ENCODE measurements around the gene C11orf58. TPM values are rescaled to one million over a fixed set of nuclear protein-coding genes. Genes with fewer than 3 reads are reported as not detected.

Gene C11orf58
- total and polyA plus RNA-seq, 2 experiments from 2014 or later: 164 to 280 TPM

GRCh38 chr11:16789560-16790485, 51.4 kb downstream of the C11orf58 start (continued):
- TF ChIP-seq ZNF462 (CRISPR knock-in tag; IDR thresholded peaks at IDR 0.05) (no peak), CREB1 (CRISPR knock-in tag; IDR thresholded peaks at IDR 0.05; ENCODE audit: low read depth) (no peak), ZNF331 (CRISPR knock-in tag; IDR thresholded peaks at IDR 0.05; ENCODE audit: low read depth) (no peak), EZH2phosphoT487 (IDR thresholded peaks at IDR 0.05; ENCODE audit: unreplicated experiment) (no peak), ZNF114 (CRISPR knock-in tag; IDR thresholded peaks at IDR 0.05) (no peak), NANOG (IDR thresholded peaks at IDR 0.05; ENCODE audit: borderline replicate concordance) (no peak)

- Histone ChIP-seq H3K9me2 (ENCODE audit: insufficient read depth) (no peaks in the 10 kb centered on the region), H3K4me1 (ENCODE audit: insufficient read depth) (no peaks in the 10 kb centered on the region), H3K27me3 (ENCODE audit: insufficient read depth) (no peaks in the 10 kb centered on the region), H3K27ac (ENCODE audit: low read depth) (no peak overlapping the region), H2AFZ (no peak overlapping the region), H3K36me3 (ENCODE audit: insufficient read depth) (no peaks in the 10 kb centered on the region), H3K4me3 (no peak overlapping the region), H4K20me1 (replicated peaks; ENCODE audit: insufficient read depth) (no peaks in the 10 kb centered on the region), H3K4me2 (no peak overlapping the region), H3K79me2 (replicated peaks; ENCODE audit: insufficient read depth) (no peaks in the 10 kb centered on the region), H3F3A (replicated peaks; ENCODE audit: low read depth) (no peaks in the 10 kb centered on the region)
- H3K4me3 Mint-ChIP-seq: no peak overlapping the region
- no peaks in the 10 kb centered on the region for H3K9me3 Mint-ChIP-seq
- no peak for ATAC-seq
- peaks cover 6% of the 10 kb centered on the region; the same call in 2 of the 3 replicates for H3K36me3 Mint-ChIP-seq (ENCODE audit: low read depth)
- H3K27ac Mint-ChIP-seq: no peak overlapping the region
- no peak for DNase-seq (ENCODE audit: low spot score)
- no peaks in the 10 kb centered on the region for H3K4me1 Mint-ChIP-seq
- H3K27me3 Mint-ChIP-seq (ENCODE audit: insufficient read depth, low read depth, poor library complexity): peaks cover 1% of the 10 kb centered on the region
- TF ChIP-seq EZH2phosphoT487 (IDR thresholded peaks at IDR 0.05; ENCODE audit: unreplicated experiment) (no peak), CREB1 (CRISPR knock-in tag; IDR thresholded peaks at IDR 0.05; ENCODE audit: low read depth) (no peak), REST (IDR thresholded peaks at IDR 0.05; ENCODE audit: unreplicated experiment) (no peak), STAT1 (IDR thresholded peaks at IDR 0.05; ENCODE audit: unreplicated experiment) (no peak)
Measured at GRCh38 chr11:16790486-16791190, 52.2 kb downstream of the C11orf58 start.

Measured in GM23338 (cell line).